MM.1S (cell line): ENCODE data around the gene SNRNP70.
A peak's percentile ranks its signal among the peaks of the same experiment; 100 is the strongest.

ENCODE experiments used
- DNase-seq: peaks from one replicate; pipeline ENCODE4 v3.0.0-alpha.2; 2015
- H2AFZ ChIP-seq: fragments of 300-600 bp; sonication (generic); 2 replicates; pipeline ENCODE4 v1.6.0; 2016; ENCODE audit warnings: antibody characterized with exemption, low read length
- H3F3A ChIP-seq: fragments of 300-600 bp; sonication (generic); 2 replicates; pipeline ENCODE4 v1.6.1; 2016; ENCODE audit warnings: mild to moderate bottlenecking, antibody characterized with exemption, low read length, moderate library complexity, mixed read lengths; ENCODE audit not compliant: insufficient read depth
- H3K27ac ChIP-seq: fragments of 300-600 bp; sonication (generic); 2 replicates; pipeline ENCODE4 v1.5.1; 2016; ENCODE audit warnings: mild to moderate bottlenecking, low read length
- H3K27me3 ChIP-seq: fragments of 300-600 bp; sonication (generic); replicated peaks from 2 replicates; pipeline ENCODE4 v1.6.0; 2016; ENCODE audit warnings: low read length; ENCODE audit not compliant: insufficient read depth
- H3K36me3 ChIP-seq: fragments of 300-600 bp; sonication (generic); replicated peaks from 2 replicates; pipeline ENCODE4 v1.6.1; 2016; ENCODE audit warnings: mild to moderate bottlenecking, low read length, mixed read lengths; ENCODE audit not compliant: insufficient read depth
- H3K4me1 ChIP-seq: fragments of 300-600 bp; sonication (generic); 2 replicates; pipeline ENCODE4 v1.6.1; 2016; ENCODE audit warnings: low read length, mixed read lengths
- H3K4me2 ChIP-seq: fragments of 300-600 bp; sonication (generic); 2 replicates; pipeline ENCODE4 v1.6.0; 2016; ENCODE audit warnings: low read depth, low read length
- H3K4me3 ChIP-seq: fragments of 300-600 bp; sonication (generic); 2 replicates; pipeline ENCODE4 v1.5.1; 2016; ENCODE audit warnings: low read length, mixed read lengths
- H3K79me2 ChIP-seq: fragments of 300-600 bp; sonication (generic); 2 replicates; pipeline ENCODE4 v1.6.1; 2016; ENCODE audit warnings: mixed run types, low read length, mixed read lengths
- H3K9ac ChIP-seq: fragments of 300-600 bp; sonication (generic); 2 replicates; pipeline ENCODE4 v1.6.1; 2016; ENCODE audit warnings: low read length, mixed read lengths
- H3K9me2 ChIP-seq: fragments of 300-600 bp; sonication (generic); replicated peaks from 2 replicates; pipeline ENCODE4 v1.6.1; 2016; ENCODE audit warnings: mild to moderate bottlenecking, low read length, mixed read lengths; ENCODE audit not compliant: insufficient read depth
- H3K9me3 ChIP-seq: fragments of 300-600 bp; sonication (generic); replicated peaks from 2 replicates; pipeline ENCODE4 v1.6.1; 2016; ENCODE audit warnings: mild to moderate bottlenecking, low read length, mixed read lengths; ENCODE audit not compliant: insufficient read depth
- H4K20me1 ChIP-seq: fragments of 300-600 bp; sonication (generic); 2 replicates; pipeline ENCODE4 v1.6.1; 2016; ENCODE audit warnings: mild to moderate bottlenecking, low read length, moderate library complexity, mixed read lengths; ENCODE audit not compliant: insufficient read depth
- CTCF ChIP-seq: fragments of 300-600 bp; sonication (generic); IDR thresholded peaks from 2 replicates; pipeline ENCODE4 v1.5.1; 2016; ENCODE audit warnings: antibody characterized with exemption, low read length, mixed read lengths
- EZH2 ChIP-seq: fragments of 300-600 bp; sonication (generic); optimal IDR thresholded peaks from 2 replicates; pipeline ENCODE3; 2017; ENCODE audit warnings: low read depth, mild to moderate bottlenecking, antibody characterized with exemption, low read length, mixed read lengths
- EZH2phosphoT487 ChIP-seq: fragments of 300-600 bp; sonication (generic); IDR thresholded peaks from 2 replicates; pipeline ENCODE4 v1.6.1; 2018; ENCODE audit warnings: antibody characterized with exemption, low read length

Gene SNRNP70

GRCh38 chr19:49086296-49086695 lies 1.0 kb downstream of the SNRNP70 start:
- Histone ChIP-seq H3K27ac (no peak overlapping the region), H3K4me3 (peak overlapping the region; percentile 96), H3K9me3 (no peaks in the 10 kb centered on the region), H3K9ac (peak overlapping the region; percentile 91), H3K4me2 (peak overlapping the region; percentile 99), H2AFZ (no peak overlapping the region), H3K36me3 (peaks cover 9% of the 10 kb centered on the region), H3F3A (no peaks in the 10 kb centered on the region; the same call in 1 of the 2 replicates), H3K27me3 (no peaks in the 10 kb centered on the region), H3K4me1 (peaks cover 12% of the 10 kb centered on the region), H3K79me2 (peaks cover 58% of the 10 kb centered on the region), H4K20me1 (peaks cover 35% of the 10 kb centered on the region), H3K9me2 (no peaks in the 10 kb centered on the region)
- no peak for DNase-seq
- no peak for TF ChIP-seq EZH2phosphoT487
- TF ChIP-seq EZH2 = no peak
- no peak for TF ChIP-seq CTCF

- no peak overlapping the region for H2AFZ ChIP-seq
- no peak overlapping the region for H3K4me3 ChIP-seq
- no peak overlapping the region for H3K27ac ChIP-seq
- H3K4me1 ChIP-seq = peaks cover 10% of the 10 kb centered on the region
- H3K36me3 ChIP-seq = peaks cover 16% of the 10 kb centered on the region
- H3K9ac ChIP-seq = no peak overlapping the region
- peaks cover 90% of the 10 kb centered on the region for H3K79me2 ChIP-seq
- no peaks in the 10 kb centered on the region for H3K9me2 ChIP-seq
- TF ChIP-seq CTCF (no peak), EZH2 (no peak), EZH2phosphoT487 (no peak)
- H3K27me3 ChIP-seq = no peaks in the 10 kb centered on the region
- DNase-seq = no peak
- H4K20me1 ChIP-seq = peaks cover 39% of the 10 kb centered on the region
- no peak overlapping the region for H3K4me2 ChIP-seq
- H3K9me3 ChIP-seq = no peaks in the 10 kb centered on the region
- H3F3A ChIP-seq = peaks cover 4% of the 10 kb centered on the region; the same call in 1 of the 2 replicates
Measured at GRCh38 chr19:49091391-49092038, 6.3 kb downstream of the SNRNP70 start.

- peaks cover 31% of the 10 kb centered on the region for H4K20me1 ChIP-seq
- H3K27ac ChIP-seq = no peak overlapping the region
- H3K27me3 ChIP-seq = no peaks in the 10 kb centered on the region
- DNase-seq = no peak
- H3K9me2 ChIP-seq = no peaks in the 10 kb centered on the region
- no peak overlapping the region for H3K4me3 ChIP-seq
- peaks cover 12% of the 10 kb centered on the region for H3F3A ChIP-seq
- H2AFZ ChIP-seq = no peak overlapping the region
- peaks cover 87% of the 10 kb centered on the region for H3K79me2 ChIP-seq
- H3K4me2 ChIP-seq = no peak overlapping the region
- TF ChIP-seq EZH2phosphoT487 = no peak
- TF ChIP-seq CTCF = no peak
- TF ChIP-seq EZH2 = no peak
- no peak overlapping the region for H3K9ac ChIP-seq
- no peaks in the 10 kb centered on the region for H3K9me3 ChIP-seq
- peaks cover under 1% of the 10 kb centered on the region; the same call in 1 of the 2 replicates for H3K4me1 ChIP-seq
- peaks cover 16% of the 10 kb centered on the region for H3K36me3 ChIP-seq
Measured at GRCh38 chr19:49092686-49093085, 7.4 kb downstream of the SNRNP70 start.
